H1 (cell line): Measurements from ENCODE around the gene ERCC6. TPM values are rescaled to one million over a fixed set of nuclear protein-coding genes. Genes with fewer than 3 reads are reported as not detected.

ENCODE experiments used
- CHD7 ChIP-seq: fragments of 300-600 bp; sonication (generic); IDR thresholded peaks from 2 replicates; pipeline ENCODE4 v1.7.1; 2012; ENCODE audit warnings: low read length, moderate library complexity, mild to moderate bottlenecking, inconsistent platforms; ENCODE audit not compliant: insufficient replicate concordance
- E2F6 ChIP-seq: IDR thresholded peaks from 2 replicates; pipeline ENCODE4 v1.6.1; 2012; ENCODE audit warnings: inconsistent platforms
- EP300 ChIP-seq, 2 experiments: IDR thresholded peaks; 1 replicate in 1 of 2; 2 replicates in 1 of 2; pipeline ENCODE4 v1.6.1; 2011 to 2012; ENCODE audit warnings: low read depth in 2 of 2, low read length in 2 of 2, mild to moderate bottlenecking in 2 of 2, borderline replicate concordance in 1 of 2, inconsistent platforms in 1 of 2, moderate library complexity in 1 of 2
- FOSL1 ChIP-seq: IDR thresholded peaks from 2 replicates; pipeline ENCODE4 v1.6.1; 2011; ENCODE audit warnings: mild to moderate bottlenecking, low read depth, low read length, moderate library complexity; ENCODE audit not compliant: insufficient read depth
- KDM5A ChIP-seq: fragments of 200-600 bp; IDR thresholded peaks from 2 replicates; pipeline ENCODE4 v1.7.1; 2012; ENCODE audit warnings: mild to moderate bottlenecking, low read length, inconsistent platforms, mixed read lengths
- polyA plus RNA-seq, 7 experiments: library from polyadenylated mRNA; depleted of rRNA in 3 of 7; stranded (reverse) in 5 of 7; unstranded in 2 of 7; fragments of >200 nt in 5 of 7; fragments of 200-250 nt in 2 of 7; gene quantifications; 1 replicate in 5 of 7; 2 replicates in 1 of 7; 4 replicates in 1 of 7; pipeline versions ENCODE4 v1.2.1 to v1.2.3, GENCODE V29; 2011 to 2013; ENCODE audit warnings: missing spikeins in 2 of 7, mixed read lengths in 2 of 7
- total RNA-seq: library from RNA; stranded (reverse); fragmentation: NEBNext Ultra II Directional; extraction: Animal tissue kit (Norgen Biotek cat#: 25700); gene quantifications from 2 replicates; pipeline ENCODE4 v1.2.1, GENCODE V29; 2021

ERCC6 gene
- total and polyA plus RNA-seq, 2 of the 8 experiments (the other 6 are each of a cell fraction or from before 2014, with no cell fraction given), result 4.1 to 11.9 TPM

GRCh38 chr10:49552277-49552676, 13.4 kb upstream of the ERCC6 start (continued):
- no peak for TF ChIP-seq CHD7
- no peak for TF ChIP-seq FOSL1
- TF ChIP-seq E2F6, result no peak
- no peak for TF ChIP-seq KDM5A
- TF ChIP-seq EP300 (IDR thresholded peaks at IDR 0.05; ENCODE audit: borderline replicate concordance in 1 of 2, low read depth in 2 of 2, low read length in 2 of 2), result no peak
